ENCODE results near the gene OR9Q1. TPM values are rescaled to one million over a fixed set of nuclear protein-coding genes. Genes with fewer than 3 reads are reported as not detected.

Gene OR9Q1
- polyA plus RNA-seq, 1 donor from 2014 or later: not detected

GRCh38 chr11:58134151-58134550, 110.5 kb downstream of the OR9Q1 start:
- no peaks in the 10 kb centered on the region for H3K9me3 ChIP-seq (ENCODE audit: low read length)
- no peak overlapping the region for H3K4me2 ChIP-seq (ENCODE audit: low read length)
- H3K9me2 ChIP-seq (ENCODE audit: insufficient read depth, low read length): no peaks in the 10 kb centered on the region
- H3K27ac ChIP-seq (ENCODE audit: low read length): no peak overlapping the region
- H3K4me3 ChIP-seq (ENCODE audit: low read length): no peak overlapping the region
- H3K9ac ChIP-seq (ENCODE audit: low read length): no peak overlapping the region
- no peaks in the 10 kb centered on the region for H3F3A ChIP-seq (ENCODE audit: insufficient read depth, low read length, poor library complexity, severe bottlenecking)
- no peak overlapping the region for H2AFZ ChIP-seq (ENCODE audit: low read depth, low read length)
- H3K79me2 ChIP-seq (replicated peaks; ENCODE audit: insufficient read depth, low read length): no peaks in the 10 kb centered on the region
- no peaks in the 10 kb centered on the region for H4K20me1 ChIP-seq (ENCODE audit: insufficient read depth)
- no peaks in the 10 kb centered on the region for H3K36me3 ChIP-seq (ENCODE audit: insufficient read depth, low read length)
- TF ChIP-seq RAD21 (conservative IDR thresholded peaks at IDR 0.05): no peak
- no peak for TF ChIP-seq MXI1 (conservative IDR thresholded peaks at IDR 0.05; ENCODE audit: poor library complexity, severe bottlenecking)
- TF ChIP-seq POLR2AphosphoS5 (IDR thresholded peaks at IDR 0.05): no peak
- TF ChIP-seq, protein P1, sequence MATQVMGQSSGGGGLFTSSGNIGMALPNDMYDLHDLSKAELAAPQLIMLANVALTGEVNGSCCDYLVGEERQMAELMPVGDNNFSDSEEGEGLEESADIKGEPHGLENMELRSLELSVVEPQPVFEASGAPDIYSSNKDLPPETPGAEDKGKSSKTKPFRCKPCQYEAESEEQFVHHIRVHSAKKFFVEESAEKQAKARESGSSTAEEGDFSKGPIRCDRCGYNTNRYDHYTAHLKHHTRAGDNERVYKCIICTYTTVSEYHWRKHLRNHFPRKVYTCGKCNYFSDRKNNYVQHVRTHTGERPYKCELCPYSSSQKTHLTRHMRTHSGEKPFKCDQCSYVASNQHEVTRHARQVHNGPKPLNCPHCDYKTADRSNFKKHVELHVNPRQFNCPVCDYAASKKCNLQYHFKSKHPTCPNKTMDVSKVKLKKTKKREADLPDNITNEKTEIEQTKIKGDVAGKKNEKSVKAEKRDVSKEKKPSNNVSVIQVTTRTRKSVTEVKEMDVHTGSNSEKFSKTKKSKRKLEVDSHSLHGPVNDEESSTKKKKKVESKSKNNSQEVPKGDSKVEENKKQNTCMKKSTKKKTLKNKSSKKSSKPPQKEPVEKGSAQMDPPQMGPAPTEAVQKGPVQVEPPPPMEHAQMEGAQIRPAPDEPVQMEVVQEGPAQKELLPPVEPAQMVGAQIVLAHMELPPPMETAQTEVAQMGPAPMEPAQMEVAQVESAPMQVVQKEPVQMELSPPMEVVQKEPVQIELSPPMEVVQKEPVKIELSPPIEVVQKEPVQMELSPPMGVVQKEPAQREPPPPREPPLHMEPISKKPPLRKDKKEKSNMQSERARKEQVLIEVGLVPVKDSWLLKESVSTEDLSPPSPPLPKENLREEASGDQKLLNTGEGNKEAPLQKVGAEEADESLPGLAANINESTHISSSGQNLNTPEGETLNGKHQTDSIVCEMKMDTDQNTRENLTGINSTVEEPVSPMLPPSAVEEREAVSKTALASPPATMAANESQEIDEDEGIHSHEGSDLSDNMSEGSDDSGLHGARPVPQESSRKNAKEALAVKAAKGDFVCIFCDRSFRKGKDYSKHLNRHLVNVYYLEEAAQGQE (IDR thresholded peaks at IDR 0.05; ENCODE audit: borderline replicate concordance): no peak
- no peak for TF ChIP-seq EZH2 (IDR thresholded peaks at IDR 0.05; ENCODE audit: borderline replicate concordance, insufficient read depth, low read length, poor library complexity, severe bottlenecking)
- TF ChIP-seq CTCF (IDR thresholded peaks at IDR 0.05; ENCODE audit: poor library complexity, severe bottlenecking): no peak
- TF ChIP-seq SMC3 (conservative IDR thresholded peaks at IDR 0.05; ENCODE audit: poor library complexity): no peak
- TF ChIP-seq TAF1 (IDR thresholded peaks at IDR 0.05; ENCODE audit: low read depth): no peak
- no peak for TF ChIP-seq EP300 (conservative IDR thresholded peaks at IDR 0.05; ENCODE audit: poor library complexity, severe bottlenecking)
- no peaks in the 10 kb centered on the region for H3K27me3 ChIP-seq (ENCODE audit: insufficient read depth, low read depth, low read length)

- Histone ChIP-seq H3K79me2 (replicated peaks; ENCODE audit: insufficient read depth, low read length) (no peaks in the 10 kb centered on the region), H3F3A (ENCODE audit: insufficient read depth, low read length, poor library complexity, severe bottlenecking) (no peaks in the 10 kb centered on the region), H3K9me2 (ENCODE audit: insufficient read depth, low read length) (no peaks in the 10 kb centered on the region), H3K4me3 (ENCODE audit: low read length) (no peak overlapping the region), H3K36me3 (ENCODE audit: insufficient read depth, low read length) (no peaks in the 10 kb centered on the region), H3K9ac (ENCODE audit: low read length) (no peak overlapping the region), H3K4me2 (ENCODE audit: low read length) (no peak overlapping the region), H3K27me3 (ENCODE audit: insufficient read depth, low read depth, low read length) (no peaks in the 10 kb centered on the region), H3K9me3 (ENCODE audit: low read length) (no peaks in the 10 kb centered on the region), H3K27ac (ENCODE audit: low read length) (no peak overlapping the region), H4K20me1 (ENCODE audit: insufficient read depth) (no peaks in the 10 kb centered on the region), H2AFZ (ENCODE audit: low read depth, low read length) (no peak overlapping the region)
- TF ChIP-seq EZH2 (IDR thresholded peaks at IDR 0.05; ENCODE audit: borderline replicate concordance, insufficient read depth, low read length, poor library complexity, severe bottlenecking) (no peak), MXI1 (conservative IDR thresholded peaks at IDR 0.05; ENCODE audit: poor library complexity, severe bottlenecking) (no peak), TAF1 (IDR thresholded peaks at IDR 0.05; ENCODE audit: low read depth) (no peak), POLR2AphosphoS5 (IDR thresholded peaks at IDR 0.05) (no peak), EP300 (conservative IDR thresholded peaks at IDR 0.05; ENCODE audit: poor library complexity, severe bottlenecking) (no peak), CTCF (IDR thresholded peaks at IDR 0.05; ENCODE audit: poor library complexity, severe bottlenecking) (no peak), RAD21 (conservative IDR thresholded peaks at IDR 0.05) (no peak), SMC3 (conservative IDR thresholded peaks at IDR 0.05; ENCODE audit: poor library complexity) (no peak)
- TF ChIP-seq, protein P1 (IDR thresholded peaks at IDR 0.05; ENCODE audit: borderline replicate concordance): no peak
Observed at GRCh38 chr11:58135171-58135570, 111.5 kb downstream of the OR9Q1 start.

Data from neural cell (in vitro differentiated cells).